ENCODE measurements around the gene STK11IP.

The STK11IP gene

DNA sequence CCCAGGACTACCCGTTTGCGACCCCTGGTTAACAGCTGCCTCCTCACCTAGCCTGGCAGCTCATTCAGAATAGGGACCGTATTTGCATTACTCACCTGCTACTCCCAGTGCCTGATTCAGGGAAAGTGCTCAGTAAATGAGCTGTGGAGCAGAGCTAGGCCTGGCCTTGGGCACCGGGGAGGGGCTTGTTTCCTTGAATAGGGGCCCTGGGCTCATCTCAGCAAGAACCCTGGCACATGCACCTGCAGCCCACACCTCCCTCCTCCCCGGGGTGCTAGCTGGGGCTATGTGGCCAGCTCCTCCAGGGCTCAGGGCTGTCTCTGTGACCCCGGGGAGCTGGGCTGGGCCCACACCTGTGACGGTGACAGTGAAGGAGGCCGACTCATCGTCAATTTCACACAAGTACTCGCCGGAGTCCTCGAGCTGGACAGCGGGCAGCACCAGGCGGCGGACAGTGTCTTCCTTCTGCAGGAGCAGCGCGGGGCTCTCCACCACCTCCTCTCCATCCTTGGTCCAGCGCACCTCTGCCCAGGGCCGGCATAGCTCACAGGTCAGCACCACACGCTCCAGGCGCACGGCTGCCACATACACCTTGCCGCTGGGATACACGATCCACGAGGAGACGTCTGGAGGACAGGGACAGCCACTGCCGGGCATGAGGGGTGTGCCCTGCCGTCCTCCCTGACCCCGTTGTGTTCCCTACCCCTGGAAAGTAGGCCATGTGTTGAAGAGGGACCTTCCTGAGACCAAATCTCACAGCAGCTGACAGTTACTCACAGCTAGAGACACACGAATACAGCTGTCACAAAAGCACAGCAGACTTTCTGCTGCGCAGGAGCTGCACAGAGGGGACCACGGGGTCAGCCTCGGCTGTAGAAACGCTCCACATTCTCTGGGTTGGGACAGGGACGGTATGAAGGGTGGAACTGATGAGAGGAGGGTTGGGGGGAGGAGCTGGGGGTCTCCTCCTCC, 35.3 kb upstream of the STK11IP start:
- no peak for DNase-seq

DNA sequence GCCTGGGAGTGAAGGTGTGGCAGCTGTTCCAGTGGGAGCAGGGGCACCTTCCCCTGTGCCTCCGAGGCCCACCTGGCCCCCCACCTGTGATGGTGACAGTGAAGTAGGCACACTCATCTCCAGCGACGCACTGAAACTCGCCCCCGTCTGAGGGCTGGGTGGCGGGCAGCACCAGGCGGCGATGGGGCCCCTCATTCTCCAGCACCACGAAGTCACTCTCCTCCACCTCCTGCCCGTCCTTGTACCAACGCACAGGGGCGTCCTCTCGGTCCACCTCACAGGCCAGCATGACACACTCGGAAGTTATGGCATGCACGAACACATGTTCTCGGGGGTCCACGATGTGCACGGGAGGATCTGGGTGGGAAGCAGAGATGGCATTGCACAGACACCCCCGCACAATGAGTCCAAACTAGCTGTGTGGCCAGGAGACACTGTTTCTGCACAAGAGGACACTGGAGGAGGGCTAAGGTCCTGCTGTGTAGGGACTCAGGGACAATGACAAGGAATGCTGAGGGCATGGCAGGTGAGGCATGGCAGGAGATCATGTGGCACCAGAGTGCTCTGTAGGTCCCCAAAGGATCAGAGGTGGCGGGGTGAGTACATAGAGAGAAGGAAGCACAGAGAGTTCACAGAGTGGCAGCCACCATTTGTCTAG, 34.3 kb upstream of the STK11IP start:
- DNase-seq: no peak

DNA sequence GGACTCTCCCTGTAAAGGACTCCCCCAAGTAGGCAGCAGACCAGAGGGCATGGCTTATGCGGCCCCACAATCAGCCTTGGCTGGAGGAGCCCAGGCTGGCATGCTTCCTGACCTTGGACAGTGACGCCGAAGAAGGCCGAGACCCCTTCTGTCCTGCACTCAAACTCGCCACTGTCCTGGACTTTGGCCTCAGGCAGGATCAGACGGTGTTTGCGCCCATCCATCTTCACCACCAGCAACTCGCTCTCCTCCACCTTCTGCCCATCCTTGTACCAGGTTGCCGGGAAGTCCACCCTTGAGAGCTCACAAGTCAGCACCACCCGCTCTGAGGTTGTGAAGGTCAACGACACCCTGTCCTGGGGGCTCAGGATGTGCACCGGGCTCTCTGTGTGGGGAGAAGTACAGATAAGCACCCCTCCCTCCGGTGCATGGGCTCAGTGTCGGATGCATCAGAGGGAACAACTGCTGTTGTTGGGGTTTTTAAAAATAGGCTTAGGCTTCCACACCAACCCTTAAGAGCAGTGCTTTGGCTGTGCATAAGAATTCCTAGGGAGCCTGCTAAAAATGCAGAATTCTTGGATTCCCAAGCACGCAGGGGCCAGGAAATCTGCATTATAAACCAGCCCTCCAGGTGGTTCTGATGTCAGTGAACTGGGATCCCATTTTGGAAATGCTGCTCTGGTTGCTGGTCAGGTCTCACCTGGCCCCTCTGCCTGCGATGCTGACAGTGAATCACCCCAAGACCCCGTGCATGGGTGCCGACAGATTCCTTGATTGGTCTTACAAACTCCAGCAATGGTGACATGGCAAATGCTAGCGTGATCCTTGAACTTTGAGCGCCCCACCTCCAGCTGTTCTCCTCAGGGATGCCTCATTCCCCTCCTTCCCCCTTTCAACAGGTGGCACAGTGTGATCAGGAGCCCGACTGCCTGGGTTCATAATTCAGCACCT, 32.3 kb upstream of the STK11IP start:
- no peak for DNase-seq

DNA sequence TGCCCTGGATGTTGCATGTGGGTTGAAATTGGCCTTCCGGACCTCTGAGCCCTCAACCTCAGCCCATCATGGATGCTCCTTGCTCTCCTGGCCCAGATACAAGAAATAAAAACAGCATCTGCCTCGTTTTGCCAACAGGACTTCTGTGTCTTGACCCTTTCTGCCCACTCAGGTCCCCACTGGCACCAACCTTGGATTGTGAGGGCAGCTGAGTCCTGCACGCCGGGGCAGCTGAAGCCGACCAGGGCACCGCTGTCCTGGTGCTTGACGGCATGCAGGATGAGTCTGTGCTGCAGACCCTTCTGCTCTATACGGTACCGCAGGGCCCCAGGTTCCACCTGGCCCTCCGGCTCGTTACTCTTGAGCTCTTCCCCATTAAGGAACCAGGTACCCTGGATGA, 31.0 kb upstream of the STK11IP start:
- no peak for DNase-seq

DNA sequence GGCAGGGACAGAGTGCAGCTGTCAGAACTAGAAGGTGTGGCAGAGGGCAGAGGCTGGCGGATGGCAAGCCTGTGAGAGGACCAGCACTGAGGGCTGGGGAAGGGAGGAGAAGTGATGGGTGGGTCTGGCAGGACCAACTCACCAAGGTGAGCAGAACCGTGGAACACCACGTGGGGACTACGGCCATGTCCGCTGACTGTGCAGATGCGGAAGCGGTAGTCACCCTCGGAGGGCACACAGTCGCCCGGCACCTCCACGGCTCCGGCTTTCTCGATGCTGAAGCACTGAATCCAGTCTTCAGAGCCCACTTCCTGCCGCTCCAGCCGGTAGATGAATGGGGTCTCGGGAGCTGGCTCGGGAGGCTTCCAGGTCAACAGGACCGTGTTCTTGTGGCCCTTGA, 30.5 kb upstream of the STK11IP start:
- no peak for DNase-seq

DNA sequence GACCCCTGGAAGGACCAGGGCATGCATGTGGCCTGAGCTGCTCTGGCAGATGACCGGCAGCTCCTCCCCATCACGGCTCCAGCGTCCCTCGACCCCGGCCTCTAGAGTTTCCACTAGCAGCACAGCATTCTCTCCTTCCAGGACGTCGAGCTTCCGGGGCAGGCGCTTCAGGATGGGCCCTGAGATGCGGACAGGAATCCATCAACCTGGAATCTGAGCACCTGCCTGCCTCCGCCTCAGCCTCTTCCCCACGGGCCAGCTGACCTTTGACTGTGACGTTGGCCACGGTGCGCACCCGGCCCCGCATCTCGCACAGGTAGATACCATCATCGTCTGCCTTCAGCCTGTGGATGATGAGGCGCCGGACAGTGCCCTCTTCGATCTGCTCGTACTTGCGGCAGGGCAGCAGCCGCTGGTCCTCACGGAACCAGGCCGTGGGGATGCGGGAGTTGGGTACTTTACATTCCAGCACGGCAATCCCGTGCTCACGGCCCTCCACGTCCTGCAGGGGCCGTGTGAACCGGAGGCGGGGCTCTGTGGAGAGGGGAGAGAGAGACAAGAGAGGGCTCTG, 29.8 kb upstream of the STK11IP start:
- DNase-seq: no peak

DNA sequence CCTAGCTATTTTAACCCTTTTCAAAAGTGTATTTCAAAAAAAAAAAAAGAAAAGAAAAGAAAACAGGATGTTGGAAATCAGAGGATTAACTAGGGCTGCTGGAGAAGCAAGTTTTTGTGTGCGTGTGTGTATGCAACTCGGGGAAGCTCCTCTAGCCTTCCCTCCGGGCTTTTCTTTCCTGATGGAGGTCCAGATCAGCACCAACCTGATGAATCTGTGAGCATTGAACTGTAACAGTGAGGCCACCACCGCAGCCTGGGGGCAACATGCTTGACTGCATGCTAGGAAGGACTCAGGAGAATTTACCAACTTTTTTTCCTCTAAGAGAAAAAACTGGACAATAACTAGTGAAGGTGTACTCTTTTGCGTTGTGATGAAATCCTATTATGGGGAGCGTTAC, 28.6 kb upstream of the STK11IP start:
- no peak for DNase-seq

DNA sequence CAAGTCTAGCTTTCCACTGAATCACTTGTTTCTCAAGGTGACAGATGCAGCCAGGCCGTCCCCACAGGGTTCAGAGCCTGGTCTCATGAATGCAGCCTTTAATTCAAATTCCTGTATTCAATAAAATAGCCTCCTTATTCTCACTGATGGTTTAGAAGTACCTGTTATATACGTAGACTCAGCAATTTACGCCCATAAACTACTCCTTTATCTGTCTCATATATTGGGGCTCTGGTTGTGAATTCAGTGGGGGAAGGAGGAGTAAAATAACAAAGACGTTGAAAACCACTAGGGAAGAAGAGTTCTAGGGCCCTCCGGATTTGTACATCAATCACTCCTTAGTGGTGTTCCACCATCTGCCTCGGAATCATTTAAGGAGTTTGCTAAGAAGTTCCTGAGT, 28.0 kb upstream of the STK11IP start:
- no peak for DNase-seq

DNA sequence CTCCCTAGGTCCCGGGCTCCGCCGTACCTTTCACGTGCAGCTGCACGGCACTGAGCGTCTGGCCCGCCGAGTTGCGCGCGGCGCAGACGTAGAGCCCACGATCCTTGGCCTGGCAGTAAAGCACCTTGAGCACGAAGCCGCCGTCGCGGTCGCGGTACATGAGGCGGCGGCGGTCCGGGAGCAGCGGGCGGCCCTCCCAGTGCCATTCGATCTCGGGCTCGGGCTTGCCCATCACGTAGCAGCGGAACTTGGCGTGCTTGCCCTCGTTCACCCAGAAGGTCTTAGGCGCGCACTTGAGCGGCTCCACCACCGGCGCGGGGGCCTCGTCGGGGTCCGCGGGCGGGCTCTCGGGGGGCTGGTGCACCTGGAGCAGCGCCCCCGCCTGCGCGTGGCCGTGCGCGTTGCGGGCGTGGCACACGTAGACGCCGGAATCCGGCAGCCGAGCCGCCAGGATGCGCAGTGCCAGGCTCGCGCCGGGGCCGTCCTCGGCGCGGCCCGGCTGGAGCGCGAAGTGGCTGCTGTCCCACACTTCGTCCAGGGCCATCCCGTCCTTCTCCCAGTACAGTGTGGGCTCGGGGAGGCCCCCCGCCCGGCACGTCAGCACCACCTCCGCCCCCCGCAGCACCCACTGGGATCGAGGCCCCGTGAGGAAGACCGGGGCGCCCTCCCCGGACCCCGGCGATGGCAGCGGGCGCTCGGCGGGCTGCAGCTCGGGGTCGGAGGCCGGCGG, 27.3 kb upstream of the STK11IP start:
- DNase-seq: no peak

DNA sequence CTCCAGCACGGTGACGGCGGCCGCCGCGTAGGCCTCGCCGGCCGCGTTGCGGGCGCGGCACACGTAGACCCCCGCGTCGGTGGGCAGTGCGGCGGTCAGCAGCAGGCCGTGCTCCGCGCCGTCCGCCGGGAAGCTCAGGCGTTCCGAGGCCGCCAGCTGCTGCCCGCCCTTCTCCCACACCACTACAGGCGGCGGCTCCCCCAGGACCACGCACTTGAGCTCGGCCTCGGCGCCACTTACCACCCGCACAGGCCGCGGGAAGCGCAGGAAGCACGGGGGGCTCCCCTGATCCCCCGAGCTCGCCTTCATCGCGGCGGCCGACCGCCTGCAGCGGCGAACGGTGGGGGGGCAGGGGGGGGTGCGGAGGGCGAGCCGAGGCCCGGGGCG, 26.7 kb upstream of the STK11IP start:
- no peak for DNase-seq

DNA sequence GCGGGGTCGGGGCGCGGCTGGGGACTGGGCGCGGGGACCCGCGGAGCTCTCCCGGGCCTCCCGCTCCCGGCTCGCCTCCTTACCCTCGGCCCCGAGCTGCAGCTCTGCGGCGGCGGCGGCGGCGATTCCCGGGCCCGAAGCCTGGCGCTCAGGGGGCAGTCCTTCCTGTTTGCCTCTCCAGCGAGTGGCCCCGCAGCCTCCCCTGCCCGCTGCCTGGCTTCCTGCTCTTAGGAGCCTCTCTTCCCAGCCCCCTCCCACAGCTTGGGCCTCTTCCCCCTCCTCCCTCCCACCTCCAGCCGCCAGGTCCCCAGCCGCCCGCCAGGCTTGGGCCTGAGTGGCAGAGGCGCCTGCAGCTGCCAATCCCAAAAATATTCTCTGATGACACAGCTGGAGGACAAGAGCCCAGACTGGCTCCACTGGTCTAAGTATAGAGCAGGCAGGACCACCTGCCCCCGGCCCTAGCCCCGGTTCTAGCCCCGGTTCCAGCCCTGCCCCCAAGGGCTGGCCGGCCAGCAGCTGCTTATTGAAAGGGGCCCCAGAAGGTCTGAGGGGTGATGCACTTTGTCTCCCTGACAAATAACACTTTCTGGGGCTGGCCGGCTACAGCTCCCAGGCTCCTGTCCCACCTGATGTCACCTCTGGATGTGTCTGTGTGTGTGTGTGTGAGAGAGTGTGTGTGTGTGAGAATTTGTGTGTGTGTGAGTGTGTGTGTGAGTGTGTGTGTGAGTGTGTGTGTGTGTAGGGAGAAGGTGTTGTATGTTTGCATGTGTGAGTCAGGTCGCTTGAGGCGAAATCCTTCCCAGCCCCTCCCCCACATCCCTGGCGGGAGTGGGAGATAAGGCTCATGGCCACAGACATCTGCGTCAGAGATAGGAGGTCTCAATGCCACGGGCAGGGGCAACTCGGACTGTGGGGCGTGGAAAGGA, 26.1 kb upstream of the STK11IP start, which contains the start of gene OBSL1:
Gene OBSL1, minus strand, starts transcription at position 229 of the 926 bp plus-strand sequence. CDS start 307 bp downstream, outside the sequence.
- peak; percentile 66 for DNase-seq

DNA sequence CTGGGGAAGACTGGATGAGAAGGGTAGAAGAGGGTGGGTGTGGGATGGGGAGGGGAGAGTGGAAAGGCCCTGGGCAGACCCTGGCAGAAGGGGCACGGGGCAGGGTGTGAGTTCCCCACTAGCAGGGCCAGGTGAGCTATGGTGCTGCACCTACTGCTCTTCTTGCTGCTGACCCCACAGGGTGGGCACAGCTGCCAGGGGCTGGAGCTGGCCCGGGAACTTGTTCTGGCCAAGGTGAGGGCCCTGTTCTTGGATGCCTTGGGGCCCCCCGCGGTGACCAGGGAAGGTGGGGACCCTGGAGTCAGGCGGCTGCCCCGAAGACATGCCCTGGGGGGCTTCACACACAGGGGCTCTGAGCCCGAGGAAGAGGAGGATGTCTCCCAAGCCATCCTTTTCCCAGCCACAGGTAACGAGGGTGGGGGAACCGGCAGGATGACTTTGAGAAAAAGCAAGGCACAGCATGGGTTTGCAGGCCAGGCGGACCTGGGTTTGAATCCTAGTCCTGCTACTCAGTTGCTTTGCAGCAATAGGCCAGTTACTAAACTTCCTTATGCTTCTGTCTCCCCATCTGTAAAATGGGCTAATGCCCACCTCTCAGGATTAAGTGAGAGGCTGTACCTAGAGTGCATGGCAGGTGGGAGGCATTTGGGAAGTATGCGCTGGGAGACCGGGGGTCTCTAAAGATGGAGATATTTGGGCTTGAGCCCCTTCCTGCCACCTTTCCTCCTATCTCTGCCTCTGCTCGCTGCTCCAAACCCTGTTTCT, 25.2 kb upstream of the STK11IP start, which contains the start of gene INHA:
Gene INHA, plus strand, starts transcription at position 74 of the 765 bp plus-strand sequence. Its CDS starts 65 bp downstream, at position 139.
- no peak for DNase-seq

DNA sequence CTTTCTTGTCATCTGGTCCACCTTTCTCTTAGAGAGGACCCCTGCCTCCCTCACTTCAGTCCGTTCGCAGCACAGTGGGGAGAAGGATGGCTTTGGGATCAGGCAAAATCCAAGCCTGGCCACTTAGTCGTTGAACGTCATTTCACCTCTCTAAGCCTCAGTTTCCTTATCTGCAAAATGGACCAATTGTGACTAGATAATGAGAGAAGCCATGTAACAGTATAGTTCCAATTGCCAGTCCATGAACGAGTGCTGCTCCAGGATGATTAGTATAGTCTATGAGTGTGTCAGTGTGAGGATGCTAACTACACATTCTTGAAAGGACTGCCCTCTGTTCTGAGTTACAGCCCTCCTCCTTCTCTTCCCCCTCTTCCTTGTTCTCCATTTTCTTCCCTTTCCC, 24.5 kb upstream of the STK11IP start:
- DNase-seq: no peak

DNA sequence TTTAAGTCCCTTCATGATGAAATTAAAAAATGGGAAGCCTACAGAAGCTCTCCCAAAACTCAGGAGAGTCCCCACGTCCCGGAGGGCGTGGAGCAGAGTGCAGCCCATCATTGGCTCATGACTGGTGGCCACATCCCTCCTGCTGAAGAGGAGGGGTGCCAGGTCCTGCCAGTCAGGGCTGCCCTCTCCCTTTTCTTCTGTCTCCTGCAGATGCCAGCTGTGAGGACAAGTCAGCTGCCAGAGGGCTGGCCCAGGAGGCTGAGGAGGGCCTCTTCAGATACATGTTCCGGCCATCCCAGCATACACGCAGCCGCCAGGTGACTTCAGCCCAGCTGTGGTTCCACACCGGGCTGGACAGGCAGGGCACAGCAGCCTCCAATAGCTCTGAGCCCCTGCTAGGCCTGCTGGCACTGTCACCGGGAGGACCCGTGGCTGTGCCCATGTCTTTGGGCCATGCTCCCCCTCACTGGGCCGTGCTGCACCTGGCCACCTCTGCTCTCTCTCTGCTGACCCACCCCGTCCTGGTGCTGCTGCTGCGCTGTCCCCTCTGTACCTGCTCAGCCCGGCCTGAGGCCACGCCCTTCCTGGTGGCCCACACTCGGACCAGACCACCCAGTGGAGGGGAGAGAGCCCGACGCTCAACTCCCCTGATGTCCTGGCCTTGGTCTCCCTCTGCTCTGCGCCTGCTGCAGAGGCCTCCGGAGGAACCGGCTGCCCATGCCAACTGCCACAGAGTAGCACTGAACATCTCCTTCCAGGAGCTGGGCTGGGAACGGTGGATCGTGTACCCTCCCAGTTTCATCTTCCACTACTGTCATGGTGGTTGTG, 23.0 kb upstream of the STK11IP start:
- no peak for DNase-seq

DNA sequence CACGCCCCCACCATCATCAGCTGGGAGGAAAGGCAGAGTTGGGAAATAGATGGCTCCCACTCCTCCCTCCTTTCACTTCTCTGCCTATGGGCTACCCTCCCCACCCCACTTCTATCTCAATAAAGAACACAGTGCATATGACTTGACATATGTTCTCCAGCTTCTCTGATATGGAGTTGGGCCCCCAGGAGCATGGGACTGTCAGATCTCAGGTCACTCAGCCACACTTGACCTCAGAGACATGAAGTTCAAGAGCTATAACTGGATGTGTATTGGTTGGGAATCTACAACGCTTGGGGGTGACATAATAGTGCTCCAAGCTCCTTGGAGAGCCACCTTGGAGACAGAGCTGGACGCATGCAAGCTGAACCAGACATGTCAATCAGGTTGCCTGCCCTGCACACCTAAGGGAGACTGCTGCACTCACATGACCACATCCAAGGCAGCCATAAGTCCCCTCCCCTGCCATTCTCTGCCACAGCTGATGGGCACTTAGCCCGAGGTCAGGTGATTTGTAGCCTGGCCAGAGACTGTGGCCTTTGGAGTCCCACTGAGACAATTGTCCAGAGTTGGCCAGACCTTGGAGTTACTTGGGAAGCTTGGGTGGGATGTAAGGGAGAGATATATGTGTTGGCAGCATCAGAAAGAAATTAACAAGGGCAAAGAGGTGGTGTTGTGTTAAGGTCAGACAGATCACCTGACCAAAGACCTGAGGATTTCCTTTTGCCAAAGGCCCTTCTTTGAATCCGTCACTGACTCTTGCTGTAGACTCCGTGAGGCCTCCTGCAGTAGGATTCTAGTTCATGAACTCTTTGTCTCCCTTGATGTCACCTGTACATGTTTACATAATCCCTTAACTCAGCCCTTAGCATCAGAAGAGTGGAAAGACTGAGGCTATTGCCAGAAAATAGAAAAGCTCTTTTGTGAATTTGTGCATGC, 21.8 kb upstream of the STK11IP start:
- DNase-seq: no peak

DNA sequence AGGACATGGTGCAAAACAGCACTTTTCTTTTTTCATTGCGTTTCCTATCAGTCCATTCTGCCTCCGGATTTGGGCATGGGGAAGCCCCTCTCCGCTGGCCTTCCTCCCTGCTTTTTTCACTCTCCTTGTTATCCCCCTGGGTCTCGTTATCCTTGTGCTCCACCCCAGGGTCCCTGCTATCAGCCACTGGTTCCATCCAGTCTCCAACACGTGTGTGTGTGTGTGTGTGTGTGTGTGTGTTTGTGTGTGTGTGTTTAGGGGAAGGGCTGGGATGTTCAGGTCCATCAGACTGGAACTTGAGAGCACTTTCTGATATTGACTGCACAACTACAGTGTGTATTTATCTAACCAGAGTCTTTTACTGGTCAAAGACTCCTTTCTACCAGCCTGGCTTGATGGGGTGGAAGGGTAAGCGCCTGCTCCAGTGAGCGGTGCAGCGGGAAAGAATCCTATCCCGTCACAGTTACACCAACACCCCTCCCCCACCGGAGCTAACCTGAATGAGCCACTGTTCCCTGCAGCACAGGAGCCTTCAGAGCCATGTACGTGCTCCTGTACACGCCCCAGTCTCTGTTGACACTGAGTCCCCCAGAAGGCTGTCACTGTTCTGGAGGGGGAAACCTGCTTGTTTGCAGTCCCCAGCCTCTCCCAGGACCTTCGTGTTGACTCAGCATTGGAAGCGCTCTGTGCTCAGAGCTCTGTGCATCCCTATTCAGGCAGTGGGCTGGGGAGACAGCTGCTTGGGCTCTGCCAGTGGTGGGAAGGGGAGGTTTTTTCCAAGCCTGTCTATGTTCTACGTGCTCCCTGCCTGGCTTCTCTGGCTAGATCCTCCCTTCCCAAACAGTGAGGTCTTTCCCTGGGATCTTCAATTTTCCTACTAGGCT, 20.9 kb upstream of the STK11IP start:
- no peak for DNase-seq

All from activated CD8-positive, alpha-beta memory T cell treated with anti-CD3 and anti-CD28 coated beads for 24 hours (primary cell).